Trophoblast cell (in vitro differentiated cells and primary cell): ENCODE results near the gene ERG.

Source experiments
- DNase-seq, 2 donors: peaks; one replicate each; pipeline ENCODE4 v3.0.0-alpha.2; 2016
- H2AFZ ChIP-seq: 2 replicates; pipeline ENCODE4 v1.6.1; 2013; ENCODE audit warnings: low read length, moderate library complexity, mild to moderate bottlenecking; ENCODE audit not compliant: insufficient read depth, poor library complexity
- H2AK5ac ChIP-seq: 2 replicates; pipeline ENCODE4 v1.6.1; 2013; ENCODE audit warnings: mild to moderate bottlenecking, low read length
- H2BK120ac ChIP-seq: 2 replicates; pipeline ENCODE4 v1.6.1; 2013; ENCODE audit warnings: low read length, mild to moderate bottlenecking, moderate library complexity; ENCODE audit not compliant: insufficient read depth, poor library complexity
- H2BK12ac ChIP-seq: 2 replicates; pipeline ENCODE4 v1.6.1; 2013; ENCODE audit warnings: mild to moderate bottlenecking, low read length, moderate library complexity
- H2BK5ac ChIP-seq: 2 replicates; pipeline ENCODE4 v1.6.1; 2013; ENCODE audit warnings: low read length, low read depth, moderate library complexity, mild to moderate bottlenecking; ENCODE audit not compliant: poor library complexity
- H3K14ac ChIP-seq: 2 replicates; pipeline ENCODE4 v1.6.1; 2013; ENCODE audit warnings: mild to moderate bottlenecking, low read length
- H3K18ac ChIP-seq: 2 replicates; pipeline ENCODE4 v1.6.1; 2013; ENCODE audit warnings: mild to moderate bottlenecking, low read length
- H3K23ac ChIP-seq: 2 replicates; pipeline ENCODE4 v1.6.1; 2013; ENCODE audit warnings: low read length
- H3K27ac ChIP-seq: 2 replicates; pipeline ENCODE4 v1.5.1; 2013; ENCODE audit warnings: low read depth, mild to moderate bottlenecking, inconsistent platforms, low read length, moderate library complexity
- H3K27me3 ChIP-seq: 2 replicates; pipeline ENCODE4 v1.6.1; 2013; ENCODE audit warnings: inconsistent platforms, mild to moderate bottlenecking, low read length, moderate library complexity; ENCODE audit not compliant: insufficient read depth
- H3K36me3 ChIP-seq, 2 experiments: 1 replicate in 1 of 2; 2 replicates in 1 of 2; pipeline ENCODE4 v1.6.1; 2013; ENCODE audit warnings: low read length in 2 of 2, mild to moderate bottlenecking in 2 of 2, moderate library complexity in 1 of 2; ENCODE audit not compliant: insufficient read depth in 2 of 2, control insufficient read depth in 1 of 2
- H3K4ac ChIP-seq: 2 replicates; pipeline ENCODE4 v1.6.1; 2013; ENCODE audit warnings: low read depth, mild to moderate bottlenecking, low read length, moderate library complexity
- H3K4me1 ChIP-seq, 2 experiments: 1 replicate in 1 of 2; 2 replicates in 1 of 2; pipeline ENCODE4 v1.6.1; 2013; ENCODE audit warnings: low read length in 2 of 2, mild to moderate bottlenecking in 2 of 2, moderate library complexity in 1 of 2; ENCODE audit not compliant: insufficient read depth in 2 of 2, control insufficient read depth in 1 of 2
- H3K4me2 ChIP-seq: 2 replicates; pipeline ENCODE4 v1.6.1; 2013; ENCODE audit warnings: inconsistent platforms, mild to moderate bottlenecking, low read length, moderate library complexity
- H3K4me3 ChIP-seq: 2 replicates; pipeline ENCODE4 v1.5.1; 2013; ENCODE audit warnings: mild to moderate bottlenecking, low read depth, low read length, inconsistent platforms
- H3K79me1 ChIP-seq: one replicate; pipeline ENCODE4 v1.6.1; 2013; ENCODE audit warnings: low read length
- H3K79me2 ChIP-seq: 2 replicates; pipeline ENCODE4 v1.6.1; 2013; ENCODE audit warnings: low read length, mild to moderate bottlenecking; ENCODE audit not compliant: control insufficient read depth, insufficient read depth, poor library complexity
- H3K9ac ChIP-seq: 2 replicates; pipeline ENCODE4 v1.6.1; 2013; ENCODE audit warnings: mild to moderate bottlenecking, low read length
- H3K9me3 ChIP-seq: 2 replicates; pipeline ENCODE4 v1.6.1; 2013; ENCODE audit warnings: low read depth, mild to moderate bottlenecking, control low read depth, inconsistent platforms, low read length; ENCODE audit not compliant: insufficient read depth
- H4K12ac ChIP-seq: 2 replicates; pipeline ENCODE4 v1.6.1; 2013; ENCODE audit warnings: low read depth, mild to moderate bottlenecking, low read length, moderate library complexity
- H4K8ac ChIP-seq: 2 replicates; pipeline ENCODE4 v1.6.1; 2013; ENCODE audit warnings: low read depth, mild to moderate bottlenecking, low read length, moderate library complexity
- H4K91ac ChIP-seq: one replicate; pipeline ENCODE4 v1.6.1; 2013; ENCODE audit warnings: low read depth, mild to moderate bottlenecking, low read length, moderate library complexity
- WGBS: extraction: QIAGEN DNeasy Blood & Tissue Kit; methylation state at CpG from one replicate; pipeline ENCODE4 v1.1.7; 2013; ENCODE audit warnings: missing lambda C conversion rate; ENCODE audit not compliant: insufficient read length, insufficient coverage; ENCODE audit errors: extremely low coverage; 5-methylcytosine and 5-hydroxymethylcytosine counted together

ERG gene

GRCh38 chr21:38380481-38381137 lies 117.7 kb downstream of the ERG start:
- Histone ChIP-seq H4K91ac (no peak overlapping the region), H3K9ac (no peak overlapping the region)
- no CpG with 5 or more reads among the region's 5 CpGs for WGBS

GRCh38 chr21:38379147-38379546 lies 119.1 kb downstream of the ERG start:
- Histone ChIP-seq H3K4ac (no peak overlapping the region), H4K91ac (no peak overlapping the region), H4K8ac (no peak overlapping the region), H3K79me1 (no peaks in the 10 kb centered on the region), H2BK12ac (no peak overlapping the region), H3K4me3 (no peak overlapping the region), H2BK120ac (no peak overlapping the region), H3K18ac (no peak overlapping the region), H3K9me3 (no peaks in the 10 kb centered on the region), H2AK5ac (no peak overlapping the region), H2AFZ (no peak overlapping the region), H3K9ac (no peak overlapping the region), H3K4me1 (no peaks in the 10 kb centered on the region), H3K27me3 (no peaks in the 10 kb centered on the region), H2BK5ac (no peak overlapping the region), H4K12ac (no peak overlapping the region), H3K14ac (no peak overlapping the region), H3K23ac (no peak overlapping the region), H3K79me2 (no peaks in the 10 kb centered on the region), H3K4me2 (no peak overlapping the region), H3K36me3 (no peaks in the 10 kb centered on the region), H3K27ac (no peak overlapping the region)
- DNase-seq = no peak
- no CpG with 5 or more reads among the region's 3 CpGs for WGBS

More at GRCh38 chr21:38380481-38381137, 117.7 kb downstream of the ERG start:
- no peak overlapping the region for H3K14ac ChIP-seq
- no peaks in the 10 kb centered on the region for H3K9me3 ChIP-seq
- H4K8ac ChIP-seq = no peak overlapping the region
- no peak overlapping the region for H3K4me2 ChIP-seq
- H3K23ac ChIP-seq = no peak overlapping the region
- H4K12ac ChIP-seq = no peak overlapping the region
- H3K27me3 ChIP-seq = no peaks in the 10 kb centered on the region
- H2BK120ac ChIP-seq = no peak overlapping the region
- H3K79me2 ChIP-seq = no peaks in the 10 kb centered on the region
- H3K36me3 ChIP-seq = no peaks in the 10 kb centered on the region
- no peak overlapping the region for H3K27ac ChIP-seq
- H3K4me3 ChIP-seq = no peak overlapping the region
- H3K4me1 ChIP-seq = no peaks in the 10 kb centered on the region
- no peak overlapping the region for H2AK5ac ChIP-seq
- no peak overlapping the region for H2BK12ac ChIP-seq
- no peak overlapping the region for H3K4ac ChIP-seq
- no peak overlapping the region for H2BK5ac ChIP-seq
- no peaks in the 10 kb centered on the region for H3K79me1 ChIP-seq
- H3K18ac ChIP-seq = no peak overlapping the region
- DNase-seq = peak in 1 of 2 donors; percentile 6
- H2AFZ ChIP-seq = no peak overlapping the region

DNA sequence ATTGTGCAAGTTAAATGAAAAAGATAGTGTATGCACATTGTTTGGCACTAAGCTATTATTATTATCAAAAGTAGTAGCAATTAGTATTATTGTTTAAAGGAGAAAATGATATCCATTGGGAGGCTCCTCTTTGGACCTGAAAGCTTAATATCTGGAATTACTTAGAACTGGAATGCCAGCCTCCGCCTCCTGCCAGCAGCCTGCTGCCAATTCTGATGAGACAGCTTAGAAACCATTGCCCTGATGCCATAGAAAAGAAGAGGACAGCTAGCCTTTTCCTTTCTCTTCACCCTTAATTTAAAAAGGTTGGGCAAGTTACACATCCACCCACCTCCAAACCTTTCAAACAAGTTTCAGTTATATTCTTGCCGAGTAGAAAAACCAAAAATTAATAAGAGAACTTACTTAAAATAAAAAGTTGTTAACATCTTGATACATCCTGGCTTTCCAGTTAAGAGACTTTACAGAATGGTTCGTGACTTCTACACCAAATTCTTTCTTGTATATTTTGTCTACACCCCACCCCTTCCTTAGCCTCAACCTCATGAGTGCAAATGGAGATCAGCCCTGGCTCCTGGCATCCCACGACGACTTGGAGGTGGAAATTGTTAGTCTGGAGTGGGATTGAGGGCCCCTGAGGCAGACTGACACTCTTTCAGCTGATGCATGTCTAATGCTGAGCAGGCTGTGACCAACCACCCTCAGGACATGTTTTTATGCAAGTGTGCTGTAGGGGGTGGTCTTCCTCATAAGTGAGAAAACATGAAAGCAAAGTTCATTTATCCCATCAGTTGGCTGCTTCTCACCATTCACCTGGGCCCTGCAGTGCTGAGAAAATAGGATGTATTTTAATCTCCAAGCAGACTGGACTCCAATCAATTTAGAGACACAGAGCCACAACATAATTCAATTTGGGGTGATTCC lies 120.8 kb downstream of the ERG start:
- no peak overlapping the region for H2BK12ac ChIP-seq
- no peak overlapping the region for H2AFZ ChIP-seq
- no peak overlapping the region for H2AK5ac ChIP-seq
- H3K23ac ChIP-seq = no peak overlapping the region
- no peak overlapping the region for H3K27ac ChIP-seq
- H3K27me3 ChIP-seq = no peaks in the 10 kb centered on the region
- peak overlapping the region; percentile 36 for H3K9ac ChIP-seq
- DNase-seq = no peak
- peaks cover 2% of the 10 kb centered on the region for H3K9me3 ChIP-seq
- H3K79me2 ChIP-seq = no peaks in the 10 kb centered on the region
- no peak overlapping the region for H4K8ac ChIP-seq
- H2BK120ac ChIP-seq = no peak overlapping the region
- no peaks in the 10 kb centered on the region for H3K36me3 ChIP-seq
- no peaks in the 10 kb centered on the region for H3K4me1 ChIP-seq
- no peak overlapping the region for H3K14ac ChIP-seq
- no peak overlapping the region for H3K18ac ChIP-seq
- H2BK5ac ChIP-seq = no peak overlapping the region
- H3K79me1 ChIP-seq = no peaks in the 10 kb centered on the region
- no CpG with 5 or more reads among the region's 5 CpGs for WGBS
- no peak overlapping the region for H3K4me3 ChIP-seq
- no peak overlapping the region for H3K4me2 ChIP-seq
- no peak overlapping the region for H4K91ac ChIP-seq
- H4K12ac ChIP-seq = no peak overlapping the region
- H3K4ac ChIP-seq = no peak overlapping the region

DNA sequence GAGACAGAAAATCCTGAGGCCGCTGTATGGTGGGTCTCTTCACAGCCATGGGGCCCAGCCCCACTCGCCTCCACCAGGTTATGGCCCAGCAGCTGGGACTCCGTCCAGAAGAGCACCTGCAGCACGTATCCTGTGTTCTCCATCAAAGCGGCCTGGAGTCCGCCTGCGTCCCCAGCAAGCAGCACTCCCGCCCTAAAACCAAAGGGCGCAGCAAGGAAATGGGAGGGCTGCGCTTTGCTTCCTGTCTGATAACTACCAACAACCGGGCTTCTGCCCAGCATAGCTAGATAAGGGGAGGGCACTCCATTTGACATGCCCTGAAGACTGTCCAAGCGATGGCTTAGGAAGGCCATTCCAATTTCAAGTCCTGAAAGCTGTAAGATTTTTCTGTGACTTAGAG lies 121.6 kb downstream of the ERG start:
- Histone ChIP-seq H4K8ac (no peak overlapping the region), H3K4ac (no peak overlapping the region), H2BK12ac (no peak overlapping the region), H2AK5ac (no peak overlapping the region), H2AFZ (no peak overlapping the region), H3K4me2 (no peak overlapping the region), H3K9me3 (peaks cover 2% of the 10 kb centered on the region), H2BK5ac (no peak overlapping the region), H3K23ac (no peak overlapping the region), H3K79me1 (no peaks in the 10 kb centered on the region), H3K4me1 (no peaks in the 10 kb centered on the region), H4K12ac (no peak overlapping the region), H4K91ac (no peak overlapping the region), H3K27me3 (no peaks in the 10 kb centered on the region), H3K27ac (no peak overlapping the region), H3K79me2 (no peaks in the 10 kb centered on the region), H3K4me3 (no peak overlapping the region), H2BK120ac (no peak overlapping the region), H3K36me3 (no peaks in the 10 kb centered on the region), H3K9ac (no peak overlapping the region), H3K14ac (no peak overlapping the region), H3K18ac (no peak overlapping the region)
- WGBS = no CpG with 5 or more reads among the region's 12 CpGs
- no peak for DNase-seq
